HG03575 (cell line): ENCODE results near the gene PHLDA1.

Experiments used
- ATAC-seq: cut with Tn5 transposase; IDR thresholded peaks from one replicate; pipeline ENCODE4 v1.9.1; 2021; ENCODE audit not compliant: unreplicated experiment, insufficient number of reproducible peaks, low FRiP score; ENCODE audit errors: extremely low read depth

The PHLDA1 gene

GRCh38 chr12:76041406-76041805, 9.8 kb upstream of the PHLDA1 start:
- no peak for ATAC-seq

GRCh38 chr12:76040461-76040860, 8.9 kb upstream of the PHLDA1 start:
- no peak for ATAC-seq

- ATAC-seq, result no peak
Measured at GRCh38 chr12:76038176-76038575, 6.6 kb upstream of the PHLDA1 start.

GRCh38 chr12:76037130-76038103, 5.8 kb upstream of the PHLDA1 start:
- ATAC-seq, result peak; percentile 67

- no peak for ATAC-seq
Measured at GRCh38 chr12:76035045-76035444, 3.5 kb upstream of the PHLDA1 start.

- no peak for ATAC-seq
Measured at GRCh38 chr12:76033081-76034011, 1.8 kb upstream of the PHLDA1 start.

GRCh38 chr12:76032043-76032981, 736 bp upstream of the PHLDA1 start:
- ATAC-seq, result no peak

- no peak for ATAC-seq
Measured at GRCh38 chr12:76031081-76031413, 529 bp downstream of the PHLDA1 start.

GRCh38 chr12:76030341-76031080, 1.1 kb downstream of the PHLDA1 start:
- ATAC-seq, result no peak

GRCh38 chr12:76029982-76030340, 1.6 kb downstream of the PHLDA1 start:
- ATAC-seq, result no peak

GRCh38 chr12:76028571-76029277, 2.9 kb downstream of the PHLDA1 start:
- no peak for ATAC-seq

- no peak for ATAC-seq
Measured at GRCh38 chr12:76026643-76027063, 4.9 kb downstream of the PHLDA1 start.

- ATAC-seq, result no peak
Measured at GRCh38 chr12:76025601-76026575, 5.7 kb downstream of the PHLDA1 start.

GRCh38 chr12:76024942-76025600, 6.5 kb downstream of the PHLDA1 start:
- no peak for ATAC-seq

GRCh38 chr12:76024102-76024781, 7.3 kb downstream of the PHLDA1 start:
- ATAC-seq, result no peak
